H1 (cell line): Measurements from ENCODE around the gene OR11L1. TPM values are rescaled to one million over a fixed set of nuclear protein-coding genes. Genes with fewer than 3 reads are reported as not detected.

Experiments
- EGR1 ChIP-seq: IDR thresholded peaks from 2 replicates; pipeline ENCODE4 v1.6.1; 2011; ENCODE audit warnings: low read depth, low read length, borderline replicate concordance
- MAX ChIP-seq: IDR thresholded peaks from 2 replicates; pipeline ENCODE4 v1.6.1; 2012; ENCODE audit warnings: inconsistent platforms
- SUZ12 ChIP-seq: fragments of 200-600 bp; sonication (generic); IDR thresholded peaks from 2 replicates; pipeline ENCODE4 v1.6.1; 2012; ENCODE audit warnings: mild to moderate bottlenecking, inconsistent platforms, low read length, moderate library complexity, mixed read lengths
- polyA plus RNA-seq, 7 experiments: library from polyadenylated mRNA; depleted of rRNA in 3 of 7; stranded (reverse) in 5 of 7; unstranded in 2 of 7; fragments of >200 nt in 5 of 7; fragments of 200-250 nt in 2 of 7; gene quantifications; 1 replicate in 5 of 7; 2 replicates in 1 of 7; 4 replicates in 1 of 7; pipeline versions ENCODE4 v1.2.1 to v1.2.3, GENCODE V29; 2011 to 2013; ENCODE audit warnings: missing spikeins in 2 of 7, mixed read lengths in 2 of 7
- total RNA-seq: library from RNA; stranded (reverse); fragmentation: NEBNext Ultra II Directional; extraction: Animal tissue kit (Norgen Biotek cat#: 25700); gene quantifications from 2 replicates; pipeline ENCODE4 v1.2.1, GENCODE V29; 2021

OR11L1 gene
- total and polyA plus RNA-seq, 2 of the 8 experiments (the other 6 are each of a cell fraction or from before 2014, with no cell fraction given), result not detected

GRCh38 chr1:247862756-247863155 is 21.1 kb upstream of the OR11L1 start (continued):
- no peak for TF ChIP-seq EGR1
- TF ChIP-seq MAX, result no peak
- TF ChIP-seq SUZ12, result no peak
- TF ChIP-seq, all 59 proteins: peak for 0
